HEK293T (cell line): Measurements from ENCODE around the gene FOXN1.

Source experiments
- CTCF ChIA-PET: fragments of 350-600 bp; formaldehyde crosslinking; extraction: SDS; loops from one replicate; lab custom pipeline; 2021; ENCODE audit warnings: antibody characterized with exemption, inconsistent platforms; lab: Yijun Ruan, JAX
- POLR2A ChIA-PET: fragments of 350-600 bp; formaldehyde crosslinking; extraction: SDS; loops from one replicate; lab custom pipeline; 2020; ENCODE audit warnings: antibody characterized with exemption, inconsistent platforms; lab: Yijun Ruan, JAX
- DNase-seq: peaks from one replicate; pipeline ENCODE4 v3.0.0; 2012; ENCODE audit warnings: mixed read lengths; ENCODE audit errors: extremely low spot score
- ARNT ChIP-seq: fragments of 450-650 bp; IDR thresholded peaks from 2 replicates; pipeline ENCODE4 v1.6.1; 2017; ENCODE audit warnings: mild to moderate bottlenecking
- BHLHE40 ChIP-seq: fragments of 450-650 bp; IDR thresholded peaks from 2 replicates; pipeline ENCODE4 v1.6.1; 2016; ENCODE audit warnings: mild to moderate bottlenecking, moderate library complexity, borderline replicate concordance
- CTBP1 ChIP-seq: fragments of 450-650 bp; IDR thresholded peaks from 2 replicates; pipeline ENCODE4 v1.6.1; 2016; ENCODE audit warnings: borderline replicate concordance
- ELF4 ChIP-seq: fragments of 450-650 bp; IDR thresholded peaks from 2 replicates; pipeline ENCODE4 v1.6.1; 2017; ENCODE audit warnings: antibody characterized with exemption
- FOXA1 ChIP-seq: fragments of 450-650 bp; IDR thresholded peaks from 2 replicates; pipeline ENCODE4 v1.6.1; 2016; ENCODE audit warnings: mild to moderate bottlenecking
- FOXK2 ChIP-seq: fragments of 450-650 bp; IDR thresholded peaks from 2 replicates; pipeline ENCODE4 v1.6.1; 2016; ENCODE audit warnings: mild to moderate bottlenecking
- FOXM1 ChIP-seq: fragments of 450-650 bp; IDR thresholded peaks from 2 replicates; pipeline ENCODE4 v1.6.1; 2017; ENCODE audit warnings: mild to moderate bottlenecking, borderline replicate concordance
- HDGF ChIP-seq: fragments of 450-650 bp; IDR thresholded peaks from 2 replicates; pipeline ENCODE4 v1.6.1; 2017; ENCODE audit warnings: antibody characterized with exemption, borderline replicate concordance
- L3MBTL2 ChIP-seq: fragments of 450-650 bp; conservative IDR thresholded peaks from 2 replicates; pipeline ENCODE4 v1.6.1; 2016; ENCODE audit warnings: mild to moderate bottlenecking
- LEF1 ChIP-seq: fragments of 450-650 bp; IDR thresholded peaks from 2 replicates; pipeline ENCODE4 v1.6.1; 2017; ENCODE audit warnings: mild to moderate bottlenecking, borderline replicate concordance
- NFRKB ChIP-seq: fragments of 450-650 bp; IDR thresholded peaks from 2 replicates; pipeline ENCODE4 v1.6.1; 2016; ENCODE audit warnings: mild to moderate bottlenecking, moderate library complexity
- PKNOX1 ChIP-seq: fragments of 450-650 bp; IDR thresholded peaks from 2 replicates; pipeline ENCODE4 v1.6.1; 2016
- SP1 ChIP-seq: fragments of 450-650 bp; IDR thresholded peaks from 2 replicates; pipeline ENCODE4 v1.6.1; 2017
- SUZ12 ChIP-seq: fragments of 450-650 bp; IDR thresholded peaks from 2 replicates; pipeline ENCODE4 v1.6.1; 2016; ENCODE audit warnings: mild to moderate bottlenecking
- TARDBP ChIP-seq: fragments of 450-650 bp; IDR thresholded peaks from 2 replicates; pipeline ENCODE4 v1.6.1; 2016
- ZNF384 ChIP-seq: fragments of 450-650 bp; IDR thresholded peaks from 2 replicates; pipeline ENCODE4 v1.6.1; 2016

Gene FOXN1

GRCh38 chr17:28471531-28472342 is 34.4 kb upstream of the FOXN1 start:
- TF ChIP-seq FOXA1, result no peak
- TF ChIP-seq BHLHE40, result no peak
- TF ChIP-seq TARDBP, result no peak
- TF ChIP-seq HDGF, result no peak
- TF ChIP-seq LEF1, result no peak
- no peak for TF ChIP-seq FOXK2
- TF ChIP-seq PKNOX1, result no peak
- TF ChIP-seq ZNF384, result no peak
- TF ChIP-seq ELF4, result no peak
- no peak for TF ChIP-seq L3MBTL2
- TF ChIP-seq SUZ12, result no peak
- TF ChIP-seq SP1, result no peak
- no peak for TF ChIP-seq CTBP1
- TF ChIP-seq FOXM1, result no peak
- no peak for TF ChIP-seq NFRKB
- DNase-seq, result no peak
- CTCF ChIA-PET, result no interaction called here
- POLR2A ChIA-PET, result no interaction called here

- ChIA-PET CTCF (interaction anchor here (0.6 kb wide), 1 partner anchor 13 kb away, joined by 4 read pairs; no protein-coding TSS in a partner anchor), POLR2A (no interaction called here)
- TF ChIP-seq ELF4 (no peak), CTBP1 (no peak), ZNF384 (no peak), FOXM1 (no peak)
- DNase-seq, result no peak
Observed at GRCh38 chr17:28472871-28473497, 33.2 kb upstream of the FOXN1 start.

DNA sequence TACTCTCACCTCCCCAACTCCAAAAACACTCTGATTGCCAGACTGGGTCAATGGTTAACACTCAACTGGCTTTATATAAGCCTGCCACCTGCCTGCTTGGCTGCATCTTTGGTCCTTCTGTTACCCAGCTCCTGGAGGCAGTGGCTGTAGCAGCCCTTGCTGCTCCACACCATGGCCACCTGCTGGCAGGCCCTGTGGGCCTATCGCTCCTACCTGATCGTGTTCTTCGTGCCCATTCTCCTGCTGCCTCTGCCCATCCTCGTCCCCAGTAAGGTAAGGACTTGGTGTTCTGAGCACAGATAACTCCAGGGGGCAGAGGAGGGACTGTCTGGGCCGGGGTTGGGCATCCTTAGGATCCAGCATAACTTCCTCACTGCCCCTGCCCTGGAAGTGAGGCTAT is 32.6 kb upstream of the FOXN1 start, which contains the start of gene SLC13A2:
Gene SLC13A2 (plus strand): TSS at position 103 of the 400 bp plus-strand sequence. CDS start 69 bp downstream, at position 172.
- CTCF ChIA-PET, result interaction anchor here (0.6 kb wide), 1 partner anchor 13 kb away, joined by 4 read pairs; no protein-coding TSS in a partner anchor

GRCh38 chr17:28474111-28474531 is 32.0 kb upstream of the FOXN1 start:
- DNase-seq, result no peak

More for the DNA sequence above, 32.6 kb upstream of the FOXN1 start, which contains the start of gene SLC13A2:
- no peak for DNase-seq
- no peak for TF ChIP-seq TARDBP
- TF ChIP-seq NFRKB, result no peak
- TF ChIP-seq LEF1, result no peak
- TF ChIP-seq SP1, result no peak
- no peak for TF ChIP-seq HDGF
- no peak for TF ChIP-seq FOXM1
- no peak for TF ChIP-seq FOXK2
- TF ChIP-seq ARNT, result no peak
- no peak for TF ChIP-seq ZNF384
- POLR2A ChIA-PET, result no interaction called here

GRCh38 chr17:28475151-28475900 is 30.8 kb upstream of the FOXN1 start:
- ChIA-PET POLR2A (no interaction called here), CTCF (no interaction called here)
- DNase-seq, result no peak
- TF ChIP-seq ZNF384 (no peak), SUZ12 (no peak), FOXM1 (no peak), ELF4 (no peak), TARDBP (no peak), PKNOX1 (no peak), BHLHE40 (no peak), LEF1 (no peak), HDGF (no peak), ARNT (no peak), NFRKB (no peak), L3MBTL2 (no peak), FOXK2 (no peak), SP1 (no peak), CTBP1 (no peak), FOXA1 (no peak)

More at GRCh38 chr17:28474111-28474531, 32.0 kb upstream of the FOXN1 start:
- POLR2A ChIA-PET, result no interaction called here
- TF ChIP-seq ARNT, result no peak
- no peak for TF ChIP-seq ELF4
- no peak for TF ChIP-seq LEF1
- TF ChIP-seq FOXA1, result no peak
- TF ChIP-seq PKNOX1, result no peak
- TF ChIP-seq FOXK2, result no peak
- TF ChIP-seq ZNF384, result no peak
- no peak for TF ChIP-seq CTBP1
- TF ChIP-seq NFRKB, result no peak
- no peak for TF ChIP-seq HDGF
- no peak for TF ChIP-seq SP1
- no peak for TF ChIP-seq FOXM1
- no peak for TF ChIP-seq L3MBTL2
- TF ChIP-seq BHLHE40, result no peak
- no peak for TF ChIP-seq SUZ12
- TF ChIP-seq TARDBP, result no peak
- CTCF ChIA-PET, result interaction anchor here (0.6 to 0.7 kb wide), 2 partner anchors 73 to 104 kb away, joined by 3 to 4 read pairs; partner anchors contain the start of gene VTN
